Ishikawa (cell line): ENCODE results near the gene HTT.

Experiments used
- CEBPB ChIP-seq: IDR thresholded peaks from 2 replicates; pipeline ENCODE4 v1.6.1; 2012
- CREB1 ChIP-seq: IDR thresholded peaks from 2 replicates; pipeline ENCODE4 v1.6.1; 2012; ENCODE audit warnings: low read depth
- EGR1 ChIP-seq: IDR thresholded peaks from 2 replicates; pipeline ENCODE4 v1.6.1; 2012
- EP300 ChIP-seq: IDR thresholded peaks from 2 replicates; pipeline ENCODE4 v1.6.1; 2012; ENCODE audit warnings: borderline replicate concordance
- FOXM1 ChIP-seq: IDR thresholded peaks from 2 replicates; pipeline ENCODE4 v1.6.1; 2012; ENCODE audit warnings: low read depth, borderline replicate concordance
- MAX ChIP-seq: IDR thresholded peaks from 2 replicates; pipeline ENCODE4 v1.6.1; 2012
- NFIC ChIP-seq: IDR thresholded peaks from 2 replicates; pipeline ENCODE4 v1.6.1; 2012
- RAD21 ChIP-seq: IDR thresholded peaks from 2 replicates; pipeline ENCODE4 v1.6.1; 2012; ENCODE audit warnings: low read depth
- REST ChIP-seq: IDR thresholded peaks from 2 replicates; pipeline ENCODE4 v1.6.1; 2012; ENCODE audit warnings: low read depth, mild to moderate bottlenecking
- TAF1 ChIP-seq: IDR thresholded peaks from 2 replicates; pipeline ENCODE4 v1.6.1; 2012; ENCODE audit warnings: low read depth, mild to moderate bottlenecking
- TCF12 ChIP-seq: IDR thresholded peaks from 2 replicates; pipeline ENCODE4 v1.6.1; 2012; ENCODE audit warnings: low read depth
- TEAD4 ChIP-seq: IDR thresholded peaks from 2 replicates; pipeline ENCODE4 v1.6.1; 2012
- USF1 ChIP-seq: IDR thresholded peaks from 2 replicates; pipeline ENCODE4 v1.6.1; 2012
- YY1 ChIP-seq: IDR thresholded peaks from 2 replicates; pipeline ENCODE4 v1.6.1; 2012; ENCODE audit warnings: low read depth
- ZBTB7A ChIP-seq: IDR thresholded peaks from 2 replicates; pipeline ENCODE4 v1.6.1; 2012; ENCODE audit warnings: low read depth

The HTT gene

GRCh38 chr4:3202836-3203820 is 128.6 kb downstream of the HTT start:
- TF ChIP-seq YY1 (no peak), MAX (no peak), CEBPB (no peak), TEAD4 (no peak), REST (no peak), TCF12 (no peak), TAF1 (no peak), EP300 (no peak), ZBTB7A (no peak), USF1 (no peak), NFIC (no peak), EGR1 (no peak), FOXM1 (no peak)

GRCh38 chr4:3203971-3204431 is 129.5 kb downstream of the HTT start:
- no peak for TF ChIP-seq ZBTB7A

GRCh38 chr4:3205995-3206394 is 131.5 kb downstream of the HTT start:
- TF ChIP-seq REST = no peak
- no peak for TF ChIP-seq TEAD4
- TF ChIP-seq YY1 = no peak
- TF ChIP-seq CREB1 = no peak
- no peak for TF ChIP-seq TAF1
- no peak for TF ChIP-seq MAX
- no peak for TF ChIP-seq RAD21
- no peak for TF ChIP-seq ZBTB7A
- no peak for TF ChIP-seq TCF12
- TF ChIP-seq USF1 = no peak
- TF ChIP-seq EGR1 = no peak
- no peak for TF ChIP-seq EP300
- no peak for TF ChIP-seq FOXM1
- TF ChIP-seq CEBPB = no peak
- no peak for TF ChIP-seq NFIC

GRCh38 chr4:3206439-3207100 is 132.1 kb downstream of the HTT start:
- TF ChIP-seq RAD21 = no peak
- no peak for TF ChIP-seq CREB1
- no peak for TF ChIP-seq USF1
- no peak for TF ChIP-seq FOXM1
- no peak for TF ChIP-seq YY1
- no peak for TF ChIP-seq MAX
- no peak for TF ChIP-seq ZBTB7A
- TF ChIP-seq EGR1 = no peak
- no peak for TF ChIP-seq EP300
- no peak for TF ChIP-seq REST
- TF ChIP-seq NFIC = no peak
- TF ChIP-seq TCF12 = no peak
- TF ChIP-seq TEAD4 = no peak
